Neural cell (in vitro differentiated cells): Measurements from ENCODE around the gene TECPR2. TPM values are rescaled to one million over a fixed set of nuclear protein-coding genes. Genes with fewer than 3 reads are reported as not detected.

Experiments
- H2AFZ ChIP-seq: fragments of 200-600, 300-800 bp; sonication (generic), shearing (Covaris generic); 2 replicates; pipeline ENCODE4 v1.6.0; 2014; ENCODE audit warnings: low read depth, mild to moderate bottlenecking, antibody characterized with exemption, low read length, moderate library complexity
- H3F3A ChIP-seq: fragments of 200-600 bp; shearing (Covaris generic); 2 replicates; pipeline ENCODE4 v1.6.1; 2016; ENCODE audit warnings: mild to moderate bottlenecking, moderate library complexity, mixed read lengths, antibody characterized with exemption, low read length; ENCODE audit not compliant: insufficient read depth, poor library complexity, severe bottlenecking
- H3K27ac ChIP-seq: fragments of 200-600, 300-800 bp; sonication (generic), shearing (Covaris generic); 2 replicates; pipeline ENCODE4 v1.5.1; 2014; ENCODE audit warnings: mild to moderate bottlenecking, low read length, moderate library complexity
- H3K27me3 ChIP-seq: fragments of 300-800, 200-600 bp; sonication (generic), shearing (Covaris generic); 2 replicates; pipeline ENCODE4 v1.6.0; 2014; ENCODE audit warnings: mild to moderate bottlenecking, low read depth, low read length, moderate library complexity; ENCODE audit not compliant: insufficient read depth
- H3K36me3 ChIP-seq: fragments of 300-800, 200-600 bp; sonication (generic), shearing (Covaris generic); 2 replicates; pipeline ENCODE4 v1.5.1; 2014; ENCODE audit warnings: mild to moderate bottlenecking, antibody characterized with exemption, low read length, moderate library complexity; ENCODE audit not compliant: insufficient read depth
- H3K4me2 ChIP-seq: fragments of 300-800, 200-600 bp; sonication (generic), shearing (Covaris generic); 2 replicates; pipeline ENCODE4 v1.6.0; 2014; ENCODE audit warnings: mild to moderate bottlenecking, low read length
- H3K4me3 ChIP-seq: fragments of 300-800, 200-600 bp; sonication (generic), shearing (Covaris generic); 2 replicates; pipeline ENCODE4 v1.5.1; 2014; ENCODE audit warnings: mild to moderate bottlenecking, low read length, moderate library complexity
- H3K79me2 ChIP-seq: fragments of 200-600 bp; shearing (Covaris generic); replicated peaks from 2 replicates; pipeline ENCODE4 v1.6.0; 2014; ENCODE audit warnings: mild to moderate bottlenecking, low read length, moderate library complexity; ENCODE audit not compliant: insufficient read depth
- H3K9ac ChIP-seq: fragments of 300-800, 200-600 bp; sonication (generic), shearing (Covaris generic); 2 replicates; pipeline ENCODE4 v1.6.1; 2016; ENCODE audit warnings: mild to moderate bottlenecking, low read length, mixed read lengths
- H3K9me2 ChIP-seq: fragments of 200-600 bp; shearing (Covaris generic); 2 replicates; pipeline ENCODE4 v1.6.1; 2016; ENCODE audit warnings: mild to moderate bottlenecking, low read length, mixed read lengths; ENCODE audit not compliant: insufficient read depth
- H3K9me3 ChIP-seq: fragments of 200-600, 300-800 bp; sonication (generic), shearing (Covaris generic); 2 replicates; pipeline ENCODE4 v1.6.1; 2016; ENCODE audit warnings: mild to moderate bottlenecking, mixed run types, low read length, moderate library complexity, mixed read lengths
- H4K20me1 ChIP-seq: fragments of 200-600 bp; shearing (Covaris generic); 2 replicates; pipeline ENCODE4 v1.6.1; 2016; ENCODE audit warnings: mild to moderate bottlenecking, mixed run types; ENCODE audit not compliant: insufficient read depth
- CTCF ChIP-seq: fragments of 450-650 bp; IDR thresholded peaks from 2 replicates; pipeline ENCODE4 v1.5.1; 2014; ENCODE audit warnings: antibody characterized with exemption, mild to moderate bottlenecking, moderate library complexity; ENCODE audit not compliant: poor library complexity, severe bottlenecking
- EP300 ChIP-seq: fragments of 450-650 bp; conservative IDR thresholded peaks from 2 replicates; pipeline ENCODE4 v1.6.1; 2014; ENCODE audit warnings: antibody characterized with exemption, mild to moderate bottlenecking, moderate library complexity; ENCODE audit not compliant: poor library complexity, severe bottlenecking
- EZH2 ChIP-seq: fragments of 200-600, 300-800 bp; shearing (Covaris generic), sonication (generic); IDR thresholded peaks from 2 replicates; pipeline ENCODE4 v1.6.1; 2014; ENCODE audit warnings: antibody characterized with exemption, low read length, borderline replicate concordance, mild to moderate bottlenecking; ENCODE audit not compliant: insufficient read depth, poor library complexity, severe bottlenecking
- MXI1 ChIP-seq: fragments of 450-650 bp; conservative IDR thresholded peaks from 2 replicates; pipeline ENCODE4 v1.6.1; 2014; ENCODE audit warnings: antibody characterized with exemption, mild to moderate bottlenecking; ENCODE audit not compliant: poor library complexity, severe bottlenecking
- POLR2AphosphoS5 ChIP-seq: IDR thresholded peaks from 2 replicates; pipeline ENCODE4 v1.6.1; 2012
- RAD21 ChIP-seq: fragments of 450-650 bp; conservative IDR thresholded peaks from 2 replicates; pipeline ENCODE4 v1.6.1; 2014; ENCODE audit warnings: antibody characterized with exemption, mild to moderate bottlenecking, moderate library complexity
- REST ChIP-seq: IDR thresholded peaks from 2 replicates; pipeline ENCODE4 v1.6.1; 2012; ENCODE audit warnings: borderline replicate concordance
- SMC3 ChIP-seq: fragments of 450-650 bp; conservative IDR thresholded peaks from 2 replicates; pipeline ENCODE4 v1.6.1; 2014; ENCODE audit warnings: antibody characterized with exemption, mild to moderate bottlenecking, moderate library complexity; ENCODE audit not compliant: poor library complexity
- TAF1 ChIP-seq: IDR thresholded peaks from 2 replicates; pipeline ENCODE4 v1.6.1; 2012; ENCODE audit warnings: low read depth
- polyA plus RNA-seq: library from polyadenylated mRNA; depleted of rRNA; stranded (reverse); fragments of >200 nt; gene quantifications from 2 replicates; pipeline ENCODE4 v1.2.3, GENCODE V29; 2014

The TECPR2 gene
- polyA plus RNA-seq, 1 donor from 2014 or later, result 7.0 TPM

GRCh38 chr14:102505000-102505619 is 142.4 kb downstream of the TECPR2 start:
- TF ChIP-seq RAD21, result no peak
- TF ChIP-seq CTCF, result no peak
- no peak for TF ChIP-seq REST
- no peaks in the 10 kb centered on the region for H3K9me2 ChIP-seq
- no peaks in the 10 kb centered on the region for H4K20me1 ChIP-seq
- no peaks in the 10 kb centered on the region for H3K9me3 ChIP-seq
- no peaks in the 10 kb centered on the region for H3F3A ChIP-seq
- H3K27me3 ChIP-seq, result peaks cover 3% of the 10 kb centered on the region
- H3K4me2 ChIP-seq, result no peak overlapping the region
- no peak overlapping the region for H3K27ac ChIP-seq
- no peak overlapping the region for H3K9ac ChIP-seq
- H3K4me3 ChIP-seq, result no peak overlapping the region
- no peak overlapping the region for H2AFZ ChIP-seq
- no peaks in the 10 kb centered on the region for H3K36me3 ChIP-seq
- H3K79me2 ChIP-seq, result no peaks in the 10 kb centered on the region

- Histone ChIP-seq H3K79me2 (no peaks in the 10 kb centered on the region), H3K27me3 (peaks cover 4% of the 10 kb centered on the region), H3K36me3 (no peaks in the 10 kb centered on the region), H3K4me2 (no peak overlapping the region), H3F3A (no peaks in the 10 kb centered on the region), H4K20me1 (no peaks in the 10 kb centered on the region), H3K4me3 (no peak overlapping the region), H3K27ac (no peak overlapping the region), H3K9me2 (no peaks in the 10 kb centered on the region), H2AFZ (no peak overlapping the region), H3K9ac (no peak overlapping the region), H3K9me3 (no peaks in the 10 kb centered on the region)
- TF ChIP-seq EP300 (no peak), REST (no peak), CTCF (no peak), POLR2AphosphoS5 (no peak), RAD21 (no peak), SMC3 (no peak), MXI1 (no peak), TAF1 (no peak), EZH2 (no peak)
These were observed 143.3 kb downstream of the TECPR2 start for GRCh38 chr14:102505775-102506625.
